COLO829 (cell line): ENCODE results near the gene ENKD1.

Experiments
- DNase-seq: peaks from one replicate; pipeline ENCODE4 v3.0.0; 2012; ENCODE audit warnings: low spot score

The ENKD1 gene

DNA sequence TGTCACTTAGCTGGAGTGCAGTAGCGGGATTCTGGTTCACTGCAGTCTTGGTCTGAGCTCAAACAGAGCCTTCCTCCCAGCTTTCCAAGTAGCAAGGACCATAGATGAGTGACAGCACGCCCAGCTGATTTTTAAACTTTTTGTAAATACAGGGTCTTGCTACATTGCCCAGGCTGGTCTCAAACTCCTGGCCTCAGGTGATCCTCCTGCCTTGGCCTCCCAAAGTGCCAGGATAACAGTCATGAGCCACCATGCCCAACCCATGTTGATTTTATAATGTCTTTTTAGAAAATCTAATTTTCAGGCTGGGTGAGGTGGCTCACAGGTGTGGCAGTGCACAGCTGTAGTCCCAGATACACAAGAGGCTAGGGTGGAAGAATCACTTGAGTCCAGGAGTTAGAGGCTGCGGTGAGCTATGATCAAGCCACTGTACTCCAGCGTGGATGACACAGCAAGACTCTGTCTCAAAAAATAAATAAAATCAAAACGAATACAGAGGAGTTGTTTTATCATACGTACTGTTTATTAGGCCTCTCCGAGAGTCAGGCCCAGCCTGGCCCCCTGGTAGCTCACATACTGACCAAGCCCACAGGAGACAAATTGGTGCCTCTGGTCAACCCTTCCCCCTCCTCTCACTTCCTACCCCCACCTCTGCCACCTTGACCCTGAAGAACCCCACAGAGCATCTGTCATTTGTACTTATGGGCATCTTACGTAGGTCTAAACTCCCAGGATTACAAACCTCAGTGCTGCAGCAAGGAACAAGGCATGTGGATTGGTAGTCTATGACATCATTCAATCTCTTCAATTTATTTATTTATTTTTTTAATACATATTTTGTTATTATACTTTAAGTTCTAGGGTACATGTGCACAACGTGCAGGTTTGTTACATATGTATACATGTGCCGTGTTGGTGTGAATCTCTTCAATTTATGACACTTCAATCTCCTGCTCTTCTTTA, 13.7 kb upstream of the ENKD1 start:
- no peak for DNase-seq

- no peak for DNase-seq
Observed at GRCh38 chr16:67678354-67679023, 11.9 kb upstream of the ENKD1 start.

DNA sequence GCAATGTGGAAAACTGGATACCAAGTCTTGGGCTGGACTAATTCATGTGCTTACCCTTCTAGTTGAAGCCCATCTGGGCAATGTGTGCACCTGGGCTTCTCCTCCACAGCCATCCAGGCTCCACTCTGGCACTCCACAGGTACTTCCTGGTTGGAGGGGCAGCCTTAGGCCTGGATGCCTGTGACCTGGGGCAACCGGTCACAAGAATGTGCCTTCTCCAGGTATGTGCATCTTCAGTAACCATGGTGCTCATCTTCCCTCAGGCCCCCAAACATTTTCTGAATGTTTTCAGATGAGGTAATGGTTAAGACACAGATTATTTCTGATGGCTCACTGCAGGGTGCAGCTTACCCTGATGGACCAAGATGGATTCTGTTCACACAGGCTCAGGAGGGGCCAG, 11.2 kb upstream of the ENKD1 start:
- no peak for DNase-seq

GRCh38 chr16:67676939-67677338, 10.4 kb upstream of the ENKD1 start:
- no peak for DNase-seq

- no peak for DNase-seq
Observed at GRCh38 chr16:67676516-67676915, 10.0 kb upstream of the ENKD1 start.

GRCh38 chr16:67675999-67676398, 9.4 kb upstream of the ENKD1 start:
- DNase-seq: no peak

DNA sequence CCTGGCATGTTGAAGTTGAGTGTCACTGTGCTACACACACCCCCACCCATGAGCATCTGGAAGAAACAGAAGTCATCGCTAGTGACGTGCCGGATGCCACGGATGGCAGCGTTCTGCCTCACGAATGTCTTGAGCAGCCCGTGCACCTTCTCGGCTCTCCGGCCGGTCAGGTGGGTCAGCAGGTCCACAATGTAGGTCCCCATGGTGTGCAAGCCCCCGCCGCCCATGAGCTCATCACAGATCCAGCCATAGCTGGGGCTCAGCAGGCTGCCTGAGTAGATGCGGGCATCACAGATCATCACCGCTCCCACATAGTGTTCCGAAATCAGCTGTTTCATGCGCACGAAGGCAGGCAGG, 9.0 kb upstream of the ENKD1 start:
- DNase-seq: no peak

DNA sequence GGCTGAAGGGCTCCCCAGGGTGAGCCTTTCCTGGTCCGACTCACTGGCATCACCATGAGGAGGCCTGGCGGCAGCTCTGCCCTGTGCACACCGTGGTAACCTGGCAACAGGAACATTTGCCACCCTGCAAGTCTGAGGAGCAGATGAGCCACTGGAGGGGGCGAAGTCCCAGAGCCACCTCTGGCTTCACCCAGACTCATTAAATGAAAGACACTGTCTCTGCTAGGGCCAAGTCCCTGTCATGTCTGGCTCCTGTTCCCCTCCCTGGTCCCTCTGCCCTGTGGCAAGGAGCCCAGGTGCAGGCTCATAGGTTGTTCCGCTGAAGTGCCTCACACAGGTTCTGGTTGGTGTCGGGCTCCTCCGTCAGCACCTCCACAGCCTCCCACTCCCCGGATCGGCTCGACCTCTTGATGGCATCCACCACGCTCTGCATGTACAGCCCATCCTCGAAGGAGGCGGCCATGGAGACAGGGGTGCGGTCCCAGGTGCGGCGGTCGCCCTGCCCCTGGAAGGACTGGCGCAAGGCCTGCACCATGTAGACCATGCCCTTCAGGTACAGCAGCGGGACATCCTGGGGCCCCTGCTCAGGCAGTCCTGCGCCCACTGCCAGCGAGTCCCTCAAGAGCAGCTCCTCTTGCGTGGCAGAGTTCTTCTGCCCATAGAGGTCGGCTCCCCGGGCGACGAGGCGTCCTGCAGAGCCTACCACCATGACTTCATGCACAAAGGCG, 8.5 kb upstream of the ENKD1 start:
- DNase-seq: no peak

DNA sequence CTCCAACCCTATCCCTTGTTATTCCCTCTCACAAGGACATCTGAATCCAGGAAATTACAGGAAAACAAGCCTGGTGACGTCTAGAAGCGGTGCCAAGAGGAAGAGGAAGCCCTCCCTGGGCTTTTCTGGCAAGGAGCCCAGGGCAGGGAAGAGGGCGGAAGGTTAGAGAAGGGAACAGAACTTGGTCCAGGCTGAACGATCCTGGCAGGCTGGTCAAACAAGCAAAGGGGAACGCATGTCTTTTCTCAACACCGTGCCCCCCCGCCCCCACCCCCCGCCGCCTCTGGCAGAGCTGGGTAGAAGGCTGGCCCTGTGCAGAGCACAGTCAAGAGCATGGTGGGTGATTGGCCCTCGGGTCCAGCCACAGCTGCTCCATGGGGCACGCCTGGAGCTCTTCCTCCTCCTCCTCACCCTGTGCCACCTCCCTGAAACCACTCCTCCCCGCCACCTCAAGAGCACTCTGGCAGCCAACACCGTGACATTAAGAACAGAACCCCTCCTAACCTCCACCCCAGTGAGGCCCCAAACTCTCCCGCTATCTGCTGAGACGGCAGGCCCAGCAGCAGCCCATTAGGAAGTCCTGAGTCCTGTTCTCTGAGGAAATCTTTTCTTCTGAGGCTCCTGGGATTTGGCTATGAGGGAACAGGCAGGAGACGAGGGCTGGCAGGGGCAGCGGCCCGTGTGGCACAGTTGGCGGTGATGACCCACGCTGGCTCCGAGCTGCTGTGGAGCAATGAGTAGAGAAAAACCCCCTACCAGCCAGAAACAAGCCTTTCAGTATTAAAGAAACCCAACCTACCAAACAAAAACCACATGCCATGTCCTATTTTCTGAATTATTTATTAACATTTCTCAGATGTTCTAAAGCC, 7.4 kb upstream of the ENKD1 start:
- DNase-seq: no peak

- DNase-seq: peak; percentile 54
Observed at GRCh38 chr16:67672739-67673662, 6.5 kb upstream of the ENKD1 start.

DNA sequence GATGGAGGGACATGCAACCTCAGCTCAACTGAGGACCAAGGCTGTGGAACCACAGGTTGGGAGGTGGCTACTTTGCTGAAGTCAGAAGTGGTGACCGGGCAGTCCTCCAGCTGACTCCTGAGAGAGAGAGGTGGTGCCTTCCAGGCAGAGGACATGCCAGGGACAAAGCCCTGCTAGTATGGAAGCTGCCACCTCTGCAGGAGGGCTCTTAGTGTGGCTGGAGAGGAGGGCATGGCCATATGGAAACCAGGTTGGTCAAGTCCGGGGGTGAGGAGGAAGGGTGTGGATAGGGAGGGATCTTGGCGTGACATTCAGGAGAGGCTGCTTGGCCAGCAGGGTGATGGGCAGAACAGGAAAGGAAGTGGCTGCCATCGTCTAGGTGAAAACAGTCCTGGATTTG, 5.8 kb upstream of the ENKD1 start:
- no peak for DNase-seq

- DNase-seq: no peak
Observed at GRCh38 chr16:67669499-67670101, 3.0 kb upstream of the ENKD1 start.

- DNase-seq: no peak
Observed at GRCh38 chr16:67668495-67669157, 2.1 kb upstream of the ENKD1 start.

DNA sequence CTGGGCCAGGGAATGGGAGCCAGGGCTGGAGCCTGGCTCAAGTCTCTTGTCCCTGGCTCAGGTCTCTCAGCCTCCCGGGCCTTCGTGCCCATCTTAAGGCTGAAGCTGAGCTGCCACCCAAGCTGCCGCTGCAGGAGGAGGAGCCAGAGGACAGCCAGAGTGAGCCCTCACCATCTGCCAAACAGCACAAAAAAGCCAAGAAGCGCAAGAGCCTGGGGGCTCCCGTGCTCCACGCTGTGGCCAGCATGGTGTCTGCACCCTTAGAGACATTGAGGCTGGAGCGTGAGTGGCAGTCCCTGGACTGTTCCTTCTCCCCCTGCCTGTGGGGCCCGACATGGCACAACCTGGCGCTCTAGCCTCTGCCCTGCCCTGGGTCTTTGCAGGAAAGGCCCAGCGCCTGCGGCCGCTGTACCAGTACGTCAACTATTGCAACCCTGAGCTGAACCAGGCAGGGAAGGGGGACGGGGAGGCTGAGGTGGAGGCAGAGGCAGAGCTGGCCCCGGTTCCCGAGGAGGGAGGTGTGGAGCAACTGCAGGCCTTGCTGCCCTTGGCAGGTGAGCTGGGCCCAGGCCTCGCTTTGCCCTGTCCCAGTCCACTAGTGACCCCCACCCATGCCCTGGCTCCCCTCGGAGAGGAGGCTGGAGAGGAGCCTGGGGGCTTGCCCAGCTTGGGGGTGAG, 1.4 kb upstream of the ENKD1 start:
- peak; percentile 63 for DNase-seq

- no peak for DNase-seq
Observed at GRCh38 chr16:67667453-67667816, 885 bp upstream of the ENKD1 start.

DNA sequence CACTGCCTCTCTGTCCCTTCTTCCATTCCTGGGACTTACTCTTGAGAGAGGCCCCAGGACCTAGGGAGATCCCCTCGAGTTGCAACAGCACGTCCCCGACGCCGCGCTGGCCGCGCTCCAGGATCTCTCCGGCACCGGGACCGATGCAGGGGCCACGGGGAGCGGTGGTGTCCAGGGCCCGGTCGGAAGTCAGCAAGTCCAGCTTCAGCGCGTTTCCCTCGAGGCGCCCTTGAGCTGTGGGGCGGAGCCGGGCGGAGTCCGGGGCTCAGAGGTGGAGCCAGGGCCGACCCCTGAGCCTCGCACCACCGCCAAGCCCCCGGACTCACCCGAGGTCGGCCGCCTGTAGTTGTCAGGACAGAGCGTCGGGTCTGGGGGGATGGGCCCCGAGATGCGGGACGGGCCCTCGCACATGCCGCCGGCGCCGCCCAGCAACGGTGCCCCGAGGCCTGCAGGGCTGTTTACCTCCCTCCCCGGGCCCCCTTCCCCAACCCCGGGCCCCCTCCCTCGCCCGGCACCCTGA, 458 bp downstream of the ENKD1 start:
- no peak for DNase-seq

- no peak for DNase-seq
Observed at GRCh38 chr16:67665598-67665997, 952 bp downstream of the ENKD1 start.

DNA sequence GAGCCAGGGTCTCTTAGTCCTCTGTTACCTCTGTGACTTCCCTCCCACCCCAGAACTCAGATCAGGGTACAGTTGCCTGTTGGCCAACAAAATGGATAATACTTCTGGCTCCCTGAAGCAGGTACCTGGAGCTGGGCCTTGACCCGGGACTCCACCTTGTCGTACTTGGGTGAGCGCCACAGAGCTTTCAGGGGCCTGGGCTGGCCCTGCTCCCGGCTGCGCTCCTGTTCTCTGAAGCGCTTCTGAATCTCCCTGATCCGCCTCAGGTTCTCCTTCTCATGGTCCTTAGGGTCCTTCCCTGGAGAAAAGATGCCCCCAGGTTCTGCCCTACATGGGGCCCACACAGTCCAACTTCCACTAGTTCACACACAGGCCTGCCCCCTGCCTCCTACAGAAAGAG, 1.7 kb downstream of the ENKD1 start:
- DNase-seq: no peak

- no peak for DNase-seq
Observed at GRCh38 chr16:67664258-67664657, 2.3 kb downstream of the ENKD1 start.
